HG03558 (cell line): Measurements from ENCODE around the gene PRKAR2B.
"Not testable (repeated sequence)": the region's sequence is repeated elsewhere in the genome, so short reads cannot be mapped to it uniquely, and the experiment has no call there.

Source experiments
- ATAC-seq: cut with Tn5 transposase; IDR thresholded peaks from one replicate; pipeline ENCODE4 v1.9.1; 2021; ENCODE audit warnings: moderate number of reproducible peaks; ENCODE audit not compliant: unreplicated experiment; ENCODE audit errors: extremely low read depth

The PRKAR2B gene

GRCh38 chr7:107149863-107150262 lies 105.4 kb downstream of the PRKAR2B start:
- ATAC-seq = no peak

GRCh38 chr7:107150375-107151073 lies 106.0 kb downstream of the PRKAR2B start:
- ATAC-seq = no peak

GRCh38 chr7:107151538-107151937 lies 107.0 kb downstream of the PRKAR2B start:
- ATAC-seq = no peak

- no peak for ATAC-seq
Observed at GRCh38 chr7:107152011-107152410, 107.5 kb downstream of the PRKAR2B start.

- ATAC-seq = no peak
Observed at GRCh38 chr7:107154826-107155225, 110.3 kb downstream of the PRKAR2B start.

GRCh38 chr7:107155726-107156125 lies 111.2 kb downstream of the PRKAR2B start:
- ATAC-seq = not testable (repeated sequence)

- ATAC-seq = no peak
Observed at GRCh38 chr7:107157091-107157490, 112.6 kb downstream of the PRKAR2B start.

GRCh38 chr7:107158028-107158427 lies 113.5 kb downstream of the PRKAR2B start:
- ATAC-seq = no peak

- no peak for ATAC-seq
Observed at GRCh38 chr7:107160389-107160788, 115.9 kb downstream of the PRKAR2B start.

- no peak for ATAC-seq
Observed at GRCh38 chr7:107161415-107161814, 116.9 kb downstream of the PRKAR2B start.

- ATAC-seq = no peak
Observed at GRCh38 chr7:107162475-107162874, 118.0 kb downstream of the PRKAR2B start.

GRCh38 chr7:107164092-107164491 lies 119.6 kb downstream of the PRKAR2B start:
- no peak for ATAC-seq

GRCh38 chr7:107165341-107165740 lies 120.8 kb downstream of the PRKAR2B start:
- ATAC-seq = no peak

GRCh38 chr7:107166736-107167426 lies 122.4 kb downstream of the PRKAR2B start:
- no peak for ATAC-seq

GRCh38 chr7:107167483-107168232 lies 123.2 kb downstream of the PRKAR2B start:
- ATAC-seq = no peak

- ATAC-seq = peak; percentile 82
Observed at GRCh38 chr7:107168233-107169119, 124.0 kb downstream of the PRKAR2B start, which contains the start of gene HBP1. Gene HBP1, plus strand, starts transcription at chr7:107169003. Its CDS starts 10,891 bp downstream, at chr7:107179894.

GRCh38 chr7:107169120-107170050 lies 124.9 kb downstream of the PRKAR2B start:
- ATAC-seq = no peak

GRCh38 chr7:107170051-107170915 lies 125.8 kb downstream of the PRKAR2B start:
- ATAC-seq = no peak
